LHCN-M2 (cell line): ENCODE results near the gene SYT7. TPM values are rescaled to one million over a fixed set of nuclear protein-coding genes. Genes with fewer than 3 reads are reported as not detected.
A peak's percentile ranks its signal among the peaks of the same experiment; 100 is the strongest.

Experiments used
- DNase-seq: peaks from one replicate; pipeline ENCODE4 v3.0.0-alpha.2; 2012; ENCODE audit warnings: low read depth
- total RNA-seq: library from RNA; depleted of rRNA; stranded (reverse); fragments of >200 nt; gene quantifications from 2 replicates; pipeline ENCODE4 v1.2.3, GENCODE V29; 2014

SYT7 gene
- total RNA-seq, 1 experiment from 2014 or later = 1.6 TPM

- no peak for DNase-seq
Measured at GRCh38 chr11:61585115-61585514, 4.2 kb upstream of the SYT7 start.

GRCh38 chr11:61581931-61582330 is 1.1 kb upstream of the SYT7 start:
- no peak for DNase-seq

DNA sequence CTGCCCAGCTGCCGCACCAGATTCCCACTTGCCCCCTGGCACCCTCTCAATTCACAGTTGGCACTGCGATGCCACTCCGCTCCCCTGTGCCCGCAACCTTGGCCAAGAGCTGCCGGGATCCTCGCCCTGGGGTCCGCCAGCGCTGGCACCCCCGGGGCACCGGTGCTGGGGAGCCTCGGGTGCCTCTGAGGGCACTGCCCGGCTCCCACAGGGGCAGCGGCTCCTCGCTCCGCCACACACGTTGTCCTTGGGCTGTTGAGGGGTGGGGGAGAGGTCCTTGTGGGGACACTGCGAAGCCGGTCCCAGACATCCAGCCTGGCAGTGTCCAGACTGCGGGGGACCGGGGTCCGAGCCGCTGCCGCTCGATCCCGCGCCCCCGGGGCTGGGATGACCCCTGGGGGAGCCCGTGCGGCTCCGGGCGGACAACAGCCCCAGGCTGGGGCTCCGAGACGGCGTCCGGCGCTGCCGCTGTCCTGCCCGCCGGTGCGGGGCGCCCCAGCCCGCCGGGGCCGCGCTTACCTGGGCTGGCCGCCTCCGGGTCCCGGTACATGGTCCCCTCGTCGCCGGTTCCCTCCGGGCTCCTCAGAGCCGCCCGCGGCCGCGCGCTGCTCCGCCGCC is 496 bp downstream of the SYT7 start:
- DNase-seq = no peak

GRCh38 chr11:61579676-61580270 is 1.1 kb downstream of the SYT7 start:
- no peak for DNase-seq

GRCh38 chr11:61578819-61579675 is 1.8 kb downstream of the SYT7 start:
- no peak for DNase-seq

- no peak for DNase-seq
Measured at GRCh38 chr11:61577383-61578118, 3.3 kb downstream of the SYT7 start.

DNA sequence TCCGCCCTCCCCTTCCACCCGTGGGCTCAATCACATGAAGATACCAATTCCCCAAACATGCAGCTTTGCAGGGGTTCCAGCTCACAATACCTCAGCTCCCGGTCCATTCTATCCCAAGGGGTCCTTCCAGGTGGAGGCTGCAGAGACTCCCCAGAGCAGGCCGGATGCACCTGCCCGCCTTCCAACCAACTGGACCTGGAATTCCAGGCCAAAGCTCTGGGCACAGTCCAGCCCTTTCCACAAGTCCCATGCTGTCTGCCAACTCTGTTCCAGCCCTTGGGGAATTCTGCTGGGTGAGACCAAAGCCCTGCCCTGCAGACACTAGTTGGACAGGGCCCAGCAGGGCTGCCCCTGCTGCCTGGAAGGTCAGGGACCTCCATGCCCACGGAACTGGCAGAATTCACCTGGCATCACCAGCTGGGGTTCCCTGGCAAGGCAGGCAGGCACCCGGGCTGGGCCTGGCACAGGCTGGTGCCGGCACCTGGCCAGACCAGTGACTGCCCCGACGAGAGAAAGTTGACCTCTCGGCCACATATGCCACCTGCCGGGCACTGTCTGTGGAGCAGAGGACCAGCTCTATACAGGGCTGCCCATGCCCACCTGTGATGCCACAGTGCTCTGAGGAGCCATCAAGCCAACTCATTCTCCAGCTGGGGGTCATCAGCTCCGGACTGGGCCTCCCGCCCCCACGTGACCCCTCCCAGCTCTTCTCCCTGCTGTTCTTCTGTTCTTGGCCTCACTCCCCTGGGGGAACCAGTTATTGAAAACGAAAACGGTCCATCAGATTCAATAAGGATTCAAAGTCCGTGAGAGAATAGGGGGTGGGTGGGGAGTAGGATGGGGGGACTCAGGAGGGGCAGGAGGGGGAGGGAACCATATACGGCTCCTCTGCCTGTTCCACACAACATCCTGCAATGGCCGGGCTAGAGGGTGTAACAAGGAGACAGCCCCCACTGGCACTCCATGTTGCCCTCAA is 4.7 kb downstream of the SYT7 start:
- no peak for DNase-seq

GRCh38 chr11:61574611-61575010 is 6.3 kb downstream of the SYT7 start:
- no peak for DNase-seq

DNA sequence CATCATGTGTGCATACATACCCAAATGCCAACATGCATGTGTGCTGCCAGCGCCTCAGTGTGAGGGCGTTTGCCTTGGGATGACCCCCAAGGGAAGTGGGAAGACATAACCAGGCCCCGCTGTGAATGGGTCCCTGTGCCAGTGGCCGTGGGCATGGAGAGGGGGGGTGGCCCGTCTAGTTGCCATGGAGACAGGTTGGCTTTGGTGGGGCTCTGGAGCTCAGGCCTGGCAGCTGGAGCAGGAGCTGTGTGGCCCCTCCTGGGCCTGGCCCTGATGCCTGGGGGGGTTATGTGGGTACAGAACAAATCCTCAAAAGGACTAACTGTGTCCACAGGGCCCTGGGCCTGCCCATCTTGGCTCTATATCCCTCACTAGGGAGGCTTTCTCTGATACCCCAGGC is 8.0 kb downstream of the SYT7 start:
- no peak for DNase-seq

- DNase-seq = no peak
Measured at GRCh38 chr11:61571869-61572268, 9.0 kb downstream of the SYT7 start.

GRCh38 chr11:61571337-61571736 is 9.5 kb downstream of the SYT7 start:
- no peak for DNase-seq

DNA sequence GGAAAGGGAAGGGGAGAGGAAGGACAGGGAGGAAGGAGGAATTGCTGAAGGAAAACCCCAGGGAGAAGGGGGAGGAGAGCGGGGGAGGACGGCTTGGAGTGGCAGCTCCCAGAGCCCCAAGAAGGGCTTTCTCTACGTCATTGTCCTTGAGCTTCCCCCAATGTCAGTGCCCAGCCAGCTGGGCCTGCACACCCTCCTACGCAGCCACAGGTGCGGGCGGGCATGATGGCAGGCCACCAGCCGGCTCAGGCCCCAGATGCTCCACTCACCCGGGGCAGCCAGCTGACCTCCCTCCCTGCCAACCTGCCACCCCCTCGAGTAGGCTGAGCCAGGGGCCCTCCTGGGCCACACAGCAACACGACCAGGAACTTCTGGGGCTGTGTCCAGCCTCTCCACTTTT is 11.2 kb downstream of the SYT7 start:
- no peak for DNase-seq

- DNase-seq = no peak
Measured at GRCh38 chr11:61569018-61569417, 11.9 kb downstream of the SYT7 start.

DNA sequence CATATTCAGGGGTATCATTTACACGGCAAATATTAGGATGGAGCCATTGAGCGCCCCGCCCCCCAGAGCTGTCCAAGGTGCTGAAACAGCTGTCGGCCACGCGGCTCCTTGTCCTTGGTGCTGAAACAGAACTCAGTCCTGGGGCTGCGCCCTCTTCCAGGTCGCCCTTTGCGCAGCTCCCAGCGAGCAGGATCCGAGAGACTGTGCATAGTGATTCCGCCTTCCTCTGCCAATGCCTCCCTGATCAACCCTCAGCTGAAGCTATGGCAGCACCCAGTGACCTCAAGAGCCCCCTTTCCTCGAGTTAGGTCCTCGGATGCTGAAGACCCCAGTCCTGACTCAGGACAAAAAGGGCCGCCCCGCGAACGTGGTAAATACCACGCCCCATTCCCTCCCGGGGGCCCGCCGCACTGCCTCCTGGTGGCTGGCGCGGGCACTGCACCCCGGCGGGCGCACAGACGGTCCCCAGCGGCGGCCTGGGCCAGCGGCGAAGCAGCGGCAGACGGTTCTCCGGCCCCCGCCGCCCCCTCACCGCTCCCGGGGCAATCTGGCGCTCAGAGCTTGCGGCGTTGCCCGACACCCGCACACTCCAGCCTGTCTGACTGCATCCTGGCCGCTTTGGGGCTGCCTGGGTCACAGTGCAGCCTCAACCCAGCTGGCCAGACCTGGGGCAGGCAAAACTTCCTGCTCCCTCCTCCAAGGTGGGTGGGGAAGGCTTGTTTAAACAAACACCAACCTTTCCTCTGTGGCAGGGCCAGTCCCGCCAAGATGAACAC is 13.4 kb downstream of the SYT7 start:
- DNase-seq = peak; percentile 59

- no peak for DNase-seq
Measured at GRCh38 chr11:61564936-61565696, 15.8 kb downstream of the SYT7 start.

- no peak for DNase-seq
Measured at GRCh38 chr11:61560751-61561150, 20.1 kb downstream of the SYT7 start.

GRCh38 chr11:61556621-61557020 is 24.3 kb downstream of the SYT7 start:
- DNase-seq = no peak

DNA sequence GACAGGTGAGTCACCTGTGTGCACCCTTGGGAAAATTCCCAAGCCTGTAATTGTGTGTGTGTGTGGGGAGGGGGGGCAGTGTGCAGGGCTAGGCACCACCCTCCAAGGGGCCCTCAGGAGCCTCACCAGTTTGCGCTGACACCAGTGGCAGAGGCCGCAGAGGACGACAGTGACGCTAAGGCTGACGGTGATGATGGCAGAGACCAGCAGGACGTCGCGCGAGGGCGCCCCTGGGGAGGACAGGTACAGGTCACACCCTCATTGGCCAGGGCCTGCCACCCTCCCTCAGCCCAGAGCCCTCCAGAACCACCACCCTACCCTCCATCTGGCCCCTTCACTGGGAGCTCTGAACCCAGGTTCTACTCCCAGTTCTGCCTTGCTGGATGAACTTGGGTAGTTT is 24.9 kb downstream of the SYT7 start:
- no peak for DNase-seq
